ENCODE measurements around the gene RMND5B. TPM values are rescaled to one million over a fixed set of nuclear protein-coding genes. Genes with fewer than 3 reads are reported as not detected.

The RMND5B gene
- total RNA-seq, 1 experiment from 2014 or later: 24.1 TPM

- ChIA-PET POLR2A (interaction anchor here (1.0 kb wide), 1 partner anchor 67 kb away, joined by 3 read pairs; no protein-coding TSS in a partner anchor), RAD21 (ENCODE audit: low non-redundant PET in 1 of 2, low total read pairs in 2 of 2, uncharacterized antibody in 2 of 2, unreplicated experiment in 2 of 2) (interaction anchor here in 1 of 2 experiments (0.7 kb wide), 1 partner anchor 68 kb away, joined by 3 read pairs; no protein-coding TSS in a partner anchor), CTCF (interaction anchor here (1.5 to 10.8 kb wide), 2 partner anchors 10 to 67 kb away, joined by 7 to 98 read pairs; partner anchors contain the start of gene NHP2)
- no TSS peak for BruUV-seq (replicated peaks)
- ATAC-seq (no peak), DNase-seq (ENCODE audit: low read depth, low spot score) (no peak)
- H3K4me2 ChIP-seq (ENCODE audit: low read length): no peak overlapping the region
- no peaks in the 10 kb centered on the region for H3K9me3 ChIP-seq (ENCODE audit: control insufficient read depth in 1 of 2, insufficient read depth in 1 of 2, low read depth in 1 of 2, low read length in 2 of 2)
- no peaks in the 10 kb centered on the region for H3K27me3 ChIP-seq (ENCODE audit: insufficient read depth, low read length)
- H3K9ac ChIP-seq (ENCODE audit: low read length): no peak overlapping the region
- no peaks in the 10 kb centered on the region for H4K20me1 ChIP-seq (ENCODE audit: insufficient read depth)
- H3K27ac ChIP-seq (ENCODE audit: low read depth, low read length): no peak overlapping the region
- H3K4me1 ChIP-seq (ENCODE audit: control insufficient read depth in 1 of 2, insufficient read depth in 2 of 2, low read length in 2 of 2): peaks cover 0 to 10% of the 10 kb centered on the region in 2 experiments; a peak in 1 of 4 replicates
- no peak overlapping the region for H3K4me3 ChIP-seq (replicated peaks in 1 of 2; ENCODE audit: low read depth in 1 of 2, low read length in 2 of 2)
- H3K79me2 ChIP-seq (ENCODE audit: insufficient read depth, low read length): no peaks in the 10 kb centered on the region
- H3K36me3 ChIP-seq (ENCODE audit: control insufficient read depth in 1 of 2, insufficient read depth in 2 of 2, low read length in 2 of 2): peaks cover 31 to 34% of the 10 kb centered on the region in 2 experiments; a peak in 3 of 4 replicates
- TF ChIP-seq YY1 (IDR thresholded peaks at IDR 0.05; ENCODE audit: extremely low read depth, insufficient replicate concordance, low read depth, low read length): no peak
- no peaks in the 10 kb centered on the region for H3K9me2 ChIP-seq (ENCODE audit: insufficient read depth)
- intact Hi-C loops (cut with micrococcal nuclease): no loop called here
- H2AFZ ChIP-seq (ENCODE audit: low read depth, low read length, poor library complexity, severe bottlenecking): no peak overlapping the region
Observed at GRCh38 chr5:178143246-178143645, 12.4 kb downstream of the RMND5B start.

- no peaks in the 10 kb centered on the region for H3K9me3 ChIP-seq (ENCODE audit: control insufficient read depth in 1 of 2, insufficient read depth in 1 of 2, low read depth in 1 of 2, low read length in 2 of 2)
- H2AFZ ChIP-seq (ENCODE audit: low read depth, low read length, poor library complexity, severe bottlenecking): no peak overlapping the region
- POLR2A ChIA-PET: interaction anchor here (0.6 kb wide), 1 partner anchor 29 kb away, joined by 4 read pairs; no protein-coding TSS in a partner anchor
- ATAC-seq (no peak), DNase-seq (ENCODE audit: low read depth, low spot score) (no peak)
- CTCF ChIA-PET: interaction anchor here (10.8 kb wide), 1 partner anchor 68 kb away, joined by 98 read pairs; no protein-coding TSS in a partner anchor
- RAD21 ChIA-PET (ENCODE audit: low non-redundant PET in 1 of 2, low total read pairs in 2 of 2, uncharacterized antibody in 2 of 2, unreplicated experiment in 2 of 2): no interaction called here
- TF ChIP-seq MAX (IDR thresholded peaks at IDR 0.05) (no peak), SIN3A (IDR thresholded peaks at IDR 0.05; ENCODE audit: low read depth) (no peak), RAD21 (IDR thresholded peaks at IDR 0.05; ENCODE audit: low read depth) (no peak), EZH2phosphoT487 (IDR thresholded peaks at IDR 0.05; ENCODE audit: borderline replicate concordance) (no peak)
- H3K9ac ChIP-seq (ENCODE audit: low read length): no peak overlapping the region
- BruUV-seq (replicated peaks): no TSS peak
- no peak overlapping the region for H3K4me3 ChIP-seq (replicated peaks in 1 of 2; ENCODE audit: low read depth in 1 of 2, low read length in 2 of 2)
- H3K4me1 ChIP-seq (ENCODE audit: control insufficient read depth in 1 of 2, insufficient read depth in 2 of 2, low read length in 2 of 2): peaks cover 0 to 10% of the 10 kb centered on the region in 2 experiments; a peak in 1 of 4 replicates
- H3K9me2 ChIP-seq (ENCODE audit: insufficient read depth): no peaks in the 10 kb centered on the region
- intact Hi-C loops (cut with micrococcal nuclease): no loop called here
- no peak overlapping the region for H3K4me2 ChIP-seq (ENCODE audit: low read length)
- H3K27ac ChIP-seq (ENCODE audit: low read depth, low read length): no peak overlapping the region
- no peaks in the 10 kb centered on the region for H3K27me3 ChIP-seq (ENCODE audit: insufficient read depth, low read length)
- H3K36me3 ChIP-seq (ENCODE audit: control insufficient read depth in 1 of 2, insufficient read depth in 2 of 2, low read length in 2 of 2): peaks cover 36 to 41% of the 10 kb centered on the region in 2 experiments; a peak in 3 of 4 replicates
- no peaks in the 10 kb centered on the region for H3K79me2 ChIP-seq (ENCODE audit: insufficient read depth, low read length)
- no peaks in the 10 kb centered on the region for H4K20me1 ChIP-seq (ENCODE audit: insufficient read depth)
Observed at GRCh38 chr5:178143901-178144300, 13.1 kb downstream of the RMND5B start.

Measured in HCT116 (cell line).